Mesendoderm (in vitro differentiated cells): ENCODE results near the gene ALKAL2. TPM values are rescaled to one million over a fixed set of nuclear protein-coding genes. Genes with fewer than 3 reads are reported as not detected.
"Not testable (repeated sequence)": the region's sequence is repeated elsewhere in the genome, so short reads cannot be mapped to it uniquely, and the experiment has no call there.

ENCODE experiments used
- DNase-seq: peaks from one replicate; pipeline ENCODE4 v3.0.0; 2013
- H2AK5ac ChIP-seq: 2 replicates; pipeline ENCODE4 v1.6.1; 2013; ENCODE audit warnings: low read length, inconsistent platforms
- H2BK120ac ChIP-seq: 2 replicates; pipeline ENCODE4 v1.6.1; 2013; ENCODE audit warnings: low read depth, mild to moderate bottlenecking, low read length, moderate library complexity, mixed read lengths
- H2BK15ac ChIP-seq: replicated peaks from 2 replicates; pipeline ENCODE4 v1.6.1; 2013; ENCODE audit warnings: low read depth, mild to moderate bottlenecking, moderate library complexity
- H2BK5ac ChIP-seq: 2 replicates; pipeline ENCODE4 v1.6.1; 2013; ENCODE audit warnings: low read length, inconsistent platforms
- H3K18ac ChIP-seq: 2 replicates; pipeline ENCODE4 v1.6.1; 2013; ENCODE audit warnings: mild to moderate bottlenecking, low read length, mixed read lengths
- H3K23ac ChIP-seq: one replicate; pipeline ENCODE4 v1.6.1; 2013; ENCODE audit warnings: low read length
- H3K27ac ChIP-seq: 2 replicates; pipeline ENCODE4 v1.5.1; 2013; ENCODE audit warnings: low read depth, mild to moderate bottlenecking, inconsistent platforms, low read length, moderate library complexity
- H3K27me3 ChIP-seq: 2 replicates; pipeline ENCODE4 v1.6.1; 2013; ENCODE audit warnings: low read length, control low read depth, mild to moderate bottlenecking, inconsistent platforms; ENCODE audit not compliant: insufficient read depth, poor library complexity
- H3K36me3 ChIP-seq: 2 replicates; pipeline ENCODE4 v1.6.1; 2013; ENCODE audit warnings: low read length, inconsistent platforms; ENCODE audit not compliant: control insufficient read depth, insufficient read depth
- H3K4ac ChIP-seq: one replicate; pipeline ENCODE4 v1.6.1; 2013; ENCODE audit warnings: low read depth, mild to moderate bottlenecking, low read length, moderate library complexity
- H3K4me1 ChIP-seq: 2 replicates; pipeline ENCODE4 v1.6.1; 2013; ENCODE audit warnings: low read depth, low read length, inconsistent platforms; ENCODE audit not compliant: control insufficient read depth
- H3K4me2 ChIP-seq: 2 replicates; pipeline ENCODE4 v1.6.1; 2013; ENCODE audit warnings: low read length
- H3K4me3 ChIP-seq: 2 replicates; pipeline ENCODE4 v1.5.1; 2013; ENCODE audit warnings: mild to moderate bottlenecking, low read length
- H3K56ac ChIP-seq: one replicate; pipeline ENCODE4 v1.6.1; 2013; ENCODE audit warnings: low read length
- H3K79me1 ChIP-seq: 2 replicates; pipeline ENCODE4 v1.6.1; 2013; ENCODE audit warnings: low read length, inconsistent platforms
- H3K79me2 ChIP-seq: 2 replicates; pipeline ENCODE4 v1.6.1; 2013; ENCODE audit warnings: mild to moderate bottlenecking, low read length; ENCODE audit not compliant: control insufficient read depth, insufficient read depth
- H3K9ac ChIP-seq: 2 replicates; pipeline ENCODE4 v1.6.1; 2013; ENCODE audit warnings: low read length, inconsistent platforms
- H4K5ac ChIP-seq: one replicate; pipeline ENCODE4 v1.6.1; 2013; ENCODE audit warnings: low read length
- H4K8ac ChIP-seq: one replicate; pipeline ENCODE4 v1.6.1; 2013; ENCODE audit warnings: low read depth, mild to moderate bottlenecking, control low read depth, low read length, moderate library complexity
- WGBS: extraction: QIAGEN DNeasy Blood & Tissue Kit; methylation state at CpG from one replicate; pipeline ENCODE4 v1.1.7; 2013; ENCODE audit warnings: low lambda C conversion rate, missing lambda C conversion rate; ENCODE audit not compliant: insufficient coverage; ENCODE audit errors: extremely low coverage; 5-methylcytosine and 5-hydroxymethylcytosine counted together
- polyA plus RNA-seq, 2 experiments: library from polyadenylated mRNA; stranded (reverse); fragments of 200-250 nt; gene quantifications; one replicate each; pipeline ENCODE4 v1.2.3, GENCODE V29; 2013

The ALKAL2 gene
- 1.9 TPM for polyA plus RNA-seq (2013, experiment 1 of 2)
- 2.4 TPM for polyA plus RNA-seq (2013, experiment 2 of 2)

- no peak within 1 kb of the TSS for H2BK5ac ChIP-seq
- no peak within 1 kb of the TSS for H3K4ac ChIP-seq
- peaks cover 12% of the 10 kb centered on the region for H3K4me1 ChIP-seq
- peak within 1 kb of the TSS; percentile 46 for H3K4me2 ChIP-seq
- H2AK5ac ChIP-seq, result no peak within 1 kb of the TSS
- no peak within 1 kb of the TSS for H3K27ac ChIP-seq
- H3K79me2 ChIP-seq, result no peaks in the 10 kb centered on the region
- no peak within 1 kb of the TSS for H2BK15ac ChIP-seq
- H2BK120ac ChIP-seq, result peak within 1 kb of the TSS; percentile 48
- H3K23ac ChIP-seq, result no peak within 1 kb of the TSS
- H3K27me3 ChIP-seq, result peaks cover 1% of the 10 kb centered on the region
- peak; percentile 42 for DNase-seq
- H3K56ac ChIP-seq, result peak within 1 kb of the TSS; percentile 67
- H3K9ac ChIP-seq, result peak within 1 kb of the TSS; percentile 57
- H3K36me3 ChIP-seq, result peaks cover 3% of the 10 kb centered on the region
- no peak within 1 kb of the TSS for H3K4me3 ChIP-seq
- peak within 1 kb of the TSS; percentile 97 for H3K18ac ChIP-seq
- no peak within 1 kb of the TSS for H4K5ac ChIP-seq
- WGBS, result no CpG with 5 or more reads among the region's 128 CpGs
- peak within 1 kb of the TSS; percentile 58 for H4K8ac ChIP-seq
- no peaks in the 10 kb centered on the region for H3K79me1 ChIP-seq
These were observed at the start of gene ALKAL2 for GRCh38 chr2:287911-288757. TSS of gene ALKAL2 (minus strand) at chr2:288091. CDS start at chr2:287835, 256 bp downstream.

- not testable (repeated sequence) for DNase-seq, H3K56ac ChIP-seq
These were observed 49.1 kb upstream of the ALKAL2 start for GRCh38 chr2:336949-337348.

GRCh38 chr2:336360-336759, 48.5 kb upstream of the ALKAL2 start:
- H3K4me1 ChIP-seq, result no peaks in the 10 kb centered on the region
- H3K27me3 ChIP-seq, result no peaks in the 10 kb centered on the region
- no CpG with 5 or more reads among the region's 4 CpGs for WGBS

More at GRCh38 chr2:336949-337348, 49.1 kb upstream of the ALKAL2 start:
- H3K79me1 ChIP-seq, H3K79me2 ChIP-seq, H3K9ac ChIP-seq, H3K4me3 ChIP-seq, H3K4me1 ChIP-seq, H3K27me3 ChIP-seq, H2BK120ac ChIP-seq, H3K27ac ChIP-seq, H4K8ac ChIP-seq, H3K4me2 ChIP-seq, H3K4ac ChIP-seq, H3K36me3 ChIP-seq, H2AK5ac ChIP-seq, H2BK5ac ChIP-seq, H3K18ac ChIP-seq, H4K5ac ChIP-seq, H2BK15ac ChIP-seq, H3K23ac ChIP-seq: not testable (repeated sequence)
- WGBS, result no CpG with 5 or more reads among the region's 2 CpGs

GRCh38 chr2:332592-332991, 44.7 kb upstream of the ALKAL2 start:
- Histone ChIP-seq H3K23ac (no peak overlapping the region), H3K56ac (no peak overlapping the region), H3K9ac (no peak overlapping the region), H3K18ac (no peak overlapping the region), H4K5ac (no peak overlapping the region), H3K79me1 (no peaks in the 10 kb centered on the region), H3K36me3 (no peaks in the 10 kb centered on the region), H3K4me3 (no peak overlapping the region), H3K4ac (no peak overlapping the region), H3K79me2 (no peaks in the 10 kb centered on the region), H4K8ac (no peak overlapping the region), H2BK120ac (no peak overlapping the region), H2BK5ac (no peak overlapping the region), H3K4me1 (no peaks in the 10 kb centered on the region), H2BK15ac (no peak overlapping the region), H2AK5ac (no peak overlapping the region), H3K27ac (no peak overlapping the region), H3K27me3 (no peaks in the 10 kb centered on the region), H3K4me2 (no peak overlapping the region)
- no CpG with 5 or more reads among the region's 3 CpGs for WGBS
- DNase-seq, result no peak

More at GRCh38 chr2:336360-336759, 48.5 kb upstream of the ALKAL2 start:
- H3K36me3 ChIP-seq, result no peaks in the 10 kb centered on the region
- H3K4me2 ChIP-seq, result no peak overlapping the region
- no peak overlapping the region for H2BK5ac ChIP-seq
- H3K27ac ChIP-seq, result no peak overlapping the region
- no peak overlapping the region for H2BK120ac ChIP-seq
- no peak overlapping the region for H3K4ac ChIP-seq
- no peak overlapping the region for H3K4me3 ChIP-seq
- H3K79me1 ChIP-seq, result no peaks in the 10 kb centered on the region
- H3K79me2 ChIP-seq, result no peaks in the 10 kb centered on the region
- H4K5ac ChIP-seq, result no peak overlapping the region
- H3K9ac ChIP-seq, result no peak overlapping the region
- H3K23ac ChIP-seq, result no peak overlapping the region
- H2AK5ac ChIP-seq, result no peak overlapping the region
- no peak for DNase-seq
- H4K8ac ChIP-seq, result no peak overlapping the region
- H2BK15ac ChIP-seq, result no peak overlapping the region
- H3K18ac ChIP-seq, result no peak overlapping the region
- H3K56ac ChIP-seq, result no peak overlapping the region

GRCh38 chr2:328761-329160, 40.9 kb upstream of the ALKAL2 start:
- Histone ChIP-seq H2BK120ac (no peak overlapping the region), H3K4ac (no peak overlapping the region), H3K4me3 (no peak overlapping the region), H3K18ac (no peak overlapping the region), H2BK5ac (no peak overlapping the region), H3K27me3 (no peaks in the 10 kb centered on the region), H3K79me2 (no peaks in the 10 kb centered on the region), H4K5ac (no peak overlapping the region), H3K4me1 (no peaks in the 10 kb centered on the region), H3K56ac (no peak overlapping the region), H3K9ac (no peak overlapping the region), H3K36me3 (no peaks in the 10 kb centered on the region), H3K4me2 (no peak overlapping the region), H3K79me1 (no peaks in the 10 kb centered on the region), H3K23ac (no peak overlapping the region), H3K27ac (no peak overlapping the region), H4K8ac (no peak overlapping the region), H2BK15ac (no peak overlapping the region), H2AK5ac (no peak overlapping the region)
- peak; percentile 46 for DNase-seq
- no CpG with 5 or more reads among the region's 4 CpGs for whole genome bisulfite sequencing
